HUES48 (cell line): ENCODE data around the gene MLYCD.
"Not testable (repeated sequence)": the region's sequence is repeated elsewhere in the genome, so short reads cannot be mapped to it uniquely, and the experiment has no call there.

Experiments
- H3K27ac ChIP-seq: one replicate; pipeline ENCODE4 v1.7.0; 2013; ENCODE audit warnings: low read depth, low read length, inconsistent platforms
- H3K27me3 ChIP-seq: 2 replicates; pipeline ENCODE4 v1.6.1; 2013; ENCODE audit warnings: mild to moderate bottlenecking, low read length; ENCODE audit not compliant: control insufficient read depth, insufficient read depth
- H3K36me3 ChIP-seq: 2 replicates; pipeline ENCODE4 v1.6.1; 2013; ENCODE audit warnings: low read length; ENCODE audit not compliant: control insufficient read depth, insufficient read depth
- H3K4me1 ChIP-seq: 2 replicates; pipeline ENCODE4 v1.6.1; 2013; ENCODE audit warnings: mild to moderate bottlenecking, low read length; ENCODE audit not compliant: control insufficient read depth, insufficient read depth
- H3K4me3 ChIP-seq: 2 replicates; pipeline ENCODE4 v1.5.1; 2013; ENCODE audit warnings: mild to moderate bottlenecking, low read depth, low read length
- H3K9ac ChIP-seq: 2 replicates; pipeline ENCODE4 v1.6.1; 2013; ENCODE audit warnings: mild to moderate bottlenecking, low read depth, low read length, moderate library complexity
- H3K9me3 ChIP-seq: 2 replicates; pipeline ENCODE4 v1.6.1; 2013; ENCODE audit warnings: low read length; ENCODE audit not compliant: control insufficient read depth, insufficient read depth

The MLYCD gene

GRCh38 chr16:83934684-83934977, 35.7 kb downstream of the MLYCD start:
- no peak overlapping the region for H3K27ac ChIP-seq
- H3K4me1 ChIP-seq: no peaks in the 10 kb centered on the region
- no peak overlapping the region for H3K9ac ChIP-seq
- H3K36me3 ChIP-seq: no peaks in the 10 kb centered on the region
- no peaks in the 10 kb centered on the region for H3K27me3 ChIP-seq
- no peaks in the 10 kb centered on the region for H3K9me3 ChIP-seq
- no peak overlapping the region for H3K4me3 ChIP-seq

- Histone ChIP-seq H3K27me3 (no peaks in the 10 kb centered on the region), H3K36me3 (no peaks in the 10 kb centered on the region), H3K4me1 (no peaks in the 10 kb centered on the region), H3K9me3 (no peaks in the 10 kb centered on the region), H3K4me3 (no peak overlapping the region), H3K9ac (no peak overlapping the region), H3K27ac (no peak overlapping the region)
Measured at GRCh38 chr16:83935005-83935857, 36.3 kb downstream of the MLYCD start.

- no peaks in the 10 kb centered on the region for H3K36me3 ChIP-seq
- peaks cover 2% of the 10 kb centered on the region; the same call in 1 of the 2 replicates for H3K4me1 ChIP-seq
- H3K9ac ChIP-seq: no peak overlapping the region
- no peak overlapping the region for H3K27ac ChIP-seq
- H3K27me3 ChIP-seq: no peaks in the 10 kb centered on the region
- no peaks in the 10 kb centered on the region for H3K9me3 ChIP-seq
- H3K4me3 ChIP-seq: no peak overlapping the region
Measured at GRCh38 chr16:83935858-83936255, 36.9 kb downstream of the MLYCD start.

- no peaks in the 10 kb centered on the region for H3K9me3 ChIP-seq
- H3K27ac ChIP-seq: no peak overlapping the region
- no peak overlapping the region for H3K9ac ChIP-seq
- peaks cover 2% of the 10 kb centered on the region; the same call in 1 of the 2 replicates for H3K4me1 ChIP-seq
- H3K36me3 ChIP-seq: no peaks in the 10 kb centered on the region
- no peak overlapping the region for H3K4me3 ChIP-seq
- no peaks in the 10 kb centered on the region for H3K27me3 ChIP-seq
Measured at GRCh38 chr16:83936581-83937165, 37.8 kb downstream of the MLYCD start.

- no peaks in the 10 kb centered on the region for H3K27me3 ChIP-seq
- no peak overlapping the region for H3K4me3 ChIP-seq
- no peak overlapping the region for H3K27ac ChIP-seq
- H3K4me1 ChIP-seq: peaks cover 2% of the 10 kb centered on the region; the same call in 1 of the 2 replicates
- no peaks in the 10 kb centered on the region for H3K36me3 ChIP-seq
- no peaks in the 10 kb centered on the region for H3K9me3 ChIP-seq
- H3K9ac ChIP-seq: no peak overlapping the region
Measured at GRCh38 chr16:83937267-83937666, 38.4 kb downstream of the MLYCD start.

GRCh38 chr16:83937922-83938885, 39.3 kb downstream of the MLYCD start:
- no peaks in the 10 kb centered on the region for H3K27me3 ChIP-seq
- H3K36me3 ChIP-seq: no peaks in the 10 kb centered on the region
- peaks cover 2% of the 10 kb centered on the region; the same call in 1 of the 2 replicates for H3K4me1 ChIP-seq

GRCh38 chr16:83939266-83939855, 40.4 kb downstream of the MLYCD start:
- Histone ChIP-seq H3K27ac (no peak overlapping the region), H3K4me1 (peaks cover 2% of the 10 kb centered on the region; the same call in 1 of the 2 replicates), H3K9me3 (no peaks in the 10 kb centered on the region), H3K36me3 (no peaks in the 10 kb centered on the region), H3K27me3 (no peaks in the 10 kb centered on the region), H3K4me3 (no peak overlapping the region), H3K9ac (no peak overlapping the region)

More at GRCh38 chr16:83937922-83938885, 39.3 kb downstream of the MLYCD start:
- Histone ChIP-seq H3K4me3 (no peak overlapping the region), H3K9ac (no peak overlapping the region), H3K27ac (no peak overlapping the region), H3K9me3 (no peaks in the 10 kb centered on the region)

- Histone ChIP-seq H3K9ac (no peak overlapping the region), H3K4me1 (peaks cover 2% of the 10 kb centered on the region; the same call in 1 of the 2 replicates), H3K9me3 (no peaks in the 10 kb centered on the region), H3K36me3 (no peaks in the 10 kb centered on the region), H3K27ac (no peak overlapping the region), H3K27me3 (no peaks in the 10 kb centered on the region), H3K4me3 (no peak overlapping the region)
Measured at GRCh38 chr16:83940119-83940518, 41.2 kb downstream of the MLYCD start.

- H3K27ac ChIP-seq: no peak overlapping the region
- H3K9ac ChIP-seq: no peak overlapping the region
- H3K4me3 ChIP-seq: no peak overlapping the region
Measured at GRCh38 chr16:83940630-83941378, 41.9 kb downstream of the MLYCD start.

GRCh38 chr16:83941546-83941945, 42.6 kb downstream of the MLYCD start:
- not testable (repeated sequence) for H3K4me3 ChIP-seq, H3K27ac ChIP-seq

More at GRCh38 chr16:83940630-83941378, 41.9 kb downstream of the MLYCD start:
- no peaks in the 10 kb centered on the region for H3K9me3 ChIP-seq
- H3K36me3 ChIP-seq: no peaks in the 10 kb centered on the region
- no peaks in the 10 kb centered on the region for H3K27me3 ChIP-seq
- H3K4me1 ChIP-seq: peaks cover 2% of the 10 kb centered on the region; the same call in 1 of the 2 replicates

More at GRCh38 chr16:83941546-83941945, 42.6 kb downstream of the MLYCD start:
- H3K27me3 ChIP-seq, H3K4me1 ChIP-seq, H3K36me3 ChIP-seq, H3K9me3 ChIP-seq, H3K9ac ChIP-seq: not testable (repeated sequence)
